Measurements from ENCODE around the gene ORC3. TPM values are rescaled to one million over a fixed set of nuclear protein-coding genes. Genes with fewer than 3 reads are reported as not detected.

Gene ORC3
- total RNA-seq, 3 donors from 2014 or later (not counting 1 experiment from before 2014, with no cell fraction given) = 13.1 to 13.4 (median 13.3) TPM

DNA sequence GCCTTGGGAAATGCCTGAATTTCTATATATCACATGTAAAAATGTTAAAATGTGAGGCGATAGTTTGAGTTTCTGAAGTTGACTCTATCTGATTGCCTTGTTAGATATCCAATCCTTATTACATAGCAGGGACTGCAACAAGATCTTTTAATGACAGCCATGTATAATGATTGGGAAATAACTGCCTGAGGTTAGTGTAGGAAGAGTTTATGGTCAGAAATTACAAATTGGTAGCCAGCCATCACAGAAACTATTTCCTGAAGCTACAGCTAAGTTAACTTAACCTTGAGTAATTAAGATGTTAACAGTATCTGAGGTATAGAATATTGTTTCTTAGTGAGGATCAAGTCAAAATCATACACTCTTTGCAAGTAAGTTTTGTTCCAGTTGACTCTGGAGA lies 71.1 kb downstream of the ORC3 start:
- DNase-seq (no peak), ATAC-seq (no peak)
- Mint-ChIP-seq H3K4me1 (no peaks in the 10 kb centered on the region), H3K27ac (no peak overlapping the region), H3K9me3 (no peaks in the 10 kb centered on the region), H3K36me3 (no peaks in the 10 kb centered on the region), H3K27me3 (ENCODE audit: low read depth in 2 of 2) (no peaks in the 10 kb centered on the region), H3K4me3 (no peak overlapping the region)
- H3K9me3 ChIP-seq (ENCODE audit: control insufficient read depth, insufficient read depth, low read length) = no peaks in the 10 kb centered on the region
- H3K27ac ChIP-seq (ENCODE audit: low read length) = no peak overlapping the region
- H3K4me1 ChIP-seq (ENCODE audit: control insufficient read depth, insufficient read depth, low read length) = no peaks in the 10 kb centered on the region
- intact Hi-C loops (cut with micrococcal nuclease) = no loop called here
- H3K36me3 ChIP-seq (ENCODE audit: control insufficient read depth, insufficient read depth, low read length) = peaks cover 20% of the 10 kb centered on the region
- no CpG with 5 or more reads among the region's 1 CpG for WGBS (ENCODE audit: insufficient coverage)
- no peaks in the 10 kb centered on the region for H3K27me3 ChIP-seq (ENCODE audit: control insufficient read depth, insufficient read depth, low read length)
- TF ChIP-seq, protein P1, sequence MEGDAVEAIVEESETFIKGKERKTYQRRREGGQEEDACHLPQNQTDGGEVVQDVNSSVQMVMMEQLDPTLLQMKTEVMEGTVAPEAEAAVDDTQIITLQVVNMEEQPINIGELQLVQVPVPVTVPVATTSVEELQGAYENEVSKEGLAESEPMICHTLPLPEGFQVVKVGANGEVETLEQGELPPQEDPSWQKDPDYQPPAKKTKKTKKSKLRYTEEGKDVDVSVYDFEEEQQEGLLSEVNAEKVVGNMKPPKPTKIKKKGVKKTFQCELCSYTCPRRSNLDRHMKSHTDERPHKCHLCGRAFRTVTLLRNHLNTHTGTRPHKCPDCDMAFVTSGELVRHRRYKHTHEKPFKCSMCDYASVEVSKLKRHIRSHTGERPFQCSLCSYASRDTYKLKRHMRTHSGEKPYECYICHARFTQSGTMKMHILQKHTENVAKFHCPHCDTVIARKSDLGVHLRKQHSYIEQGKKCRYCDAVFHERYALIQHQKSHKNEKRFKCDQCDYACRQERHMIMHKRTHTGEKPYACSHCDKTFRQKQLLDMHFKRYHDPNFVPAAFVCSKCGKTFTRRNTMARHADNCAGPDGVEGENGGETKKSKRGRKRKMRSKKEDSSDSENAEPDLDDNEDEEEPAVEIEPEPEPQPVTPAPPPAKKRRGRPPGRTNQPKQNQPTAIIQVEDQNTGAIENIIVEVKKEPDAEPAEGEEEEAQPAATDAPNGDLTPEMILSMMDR (IDR thresholded peaks at IDR 0.05) = no peak
- H3K4me3 ChIP-seq (ENCODE audit: low read length) = no peak overlapping the region

DNA sequence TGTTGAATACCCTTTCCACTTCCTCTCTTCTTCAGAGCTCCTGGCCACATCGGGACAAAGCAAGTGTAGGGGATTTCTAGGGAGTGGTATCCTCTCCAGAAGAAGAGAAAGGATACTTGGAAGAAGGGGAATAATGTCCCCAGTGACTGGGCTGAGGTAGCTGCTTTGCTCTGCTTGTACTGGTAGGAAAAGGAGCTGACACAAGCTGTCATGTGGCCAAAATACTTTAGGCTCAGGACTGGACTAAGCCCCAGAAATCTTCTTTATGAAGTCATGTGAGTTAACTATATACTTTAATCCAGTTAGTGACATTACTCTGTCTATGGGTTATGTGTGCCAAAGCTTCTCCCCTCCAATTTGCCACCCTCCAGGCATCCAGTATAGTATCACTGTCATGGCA lies 71.6 kb downstream of the ORC3 start:
- no peaks in the 10 kb centered on the region for H3K36me3 Mint-ChIP-seq
- no peak overlapping the region for H3K4me3 ChIP-seq (ENCODE audit: low read length)
- intact Hi-C loops (cut with micrococcal nuclease) = no loop called here
- H3K27ac ChIP-seq (ENCODE audit: low read length) = no peak overlapping the region
- no peaks in the 10 kb centered on the region for H3K4me1 ChIP-seq (ENCODE audit: control insufficient read depth, insufficient read depth, low read length)
- no peak overlapping the region for H3K27ac Mint-ChIP-seq
- no peaks in the 10 kb centered on the region for H3K9me3 Mint-ChIP-seq
- DNase-seq = no peak
- H3K27me3 Mint-ChIP-seq (ENCODE audit: low read depth in 2 of 2) = no peaks in the 10 kb centered on the region
- H3K4me1 Mint-ChIP-seq = no peaks in the 10 kb centered on the region
- H3K36me3 ChIP-seq (ENCODE audit: control insufficient read depth, insufficient read depth, low read length) = peaks cover 20% of the 10 kb centered on the region
- TF ChIP-seq, protein P1 (IDR thresholded peaks at IDR 0.05) = no peak
- H3K27me3 ChIP-seq (ENCODE audit: control insufficient read depth, insufficient read depth, low read length) = no peaks in the 10 kb centered on the region
- no peaks in the 10 kb centered on the region for H3K9me3 ChIP-seq (ENCODE audit: control insufficient read depth, insufficient read depth, low read length)
- ATAC-seq = no peak
- H3K4me3 Mint-ChIP-seq = no peak overlapping the region
- no CpG with 5 or more reads among the region's 1 CpG for WGBS (ENCODE audit: insufficient coverage)

DNA sequence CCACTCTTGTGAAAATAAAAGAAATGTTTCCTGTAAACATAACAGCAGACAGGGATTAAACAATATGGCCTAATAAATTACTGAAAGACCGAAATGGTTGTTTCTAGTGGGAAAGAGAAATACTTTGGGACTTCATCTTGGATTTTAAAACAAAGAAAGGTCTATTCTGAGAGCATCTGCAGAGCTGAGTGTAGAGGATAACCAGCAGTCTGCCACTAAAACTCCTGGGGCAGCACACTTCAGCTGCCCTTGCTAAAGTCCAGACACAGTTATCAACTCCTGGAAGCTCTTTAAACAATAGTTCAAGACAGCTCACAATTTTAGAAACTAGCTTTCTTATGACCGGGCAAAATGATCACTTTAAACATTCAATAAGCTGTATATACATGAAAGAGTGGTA lies 73.5 kb downstream of the ORC3 start:
- Mint-ChIP-seq H3K36me3 (no peaks in the 10 kb centered on the region), H3K27ac (no peak overlapping the region), H3K27me3 (ENCODE audit: low read depth in 2 of 2) (no peaks in the 10 kb centered on the region), H3K4me1 (no peaks in the 10 kb centered on the region), H3K4me3 (no peak overlapping the region), H3K9me3 (no peaks in the 10 kb centered on the region)
- 92% methylated on average over 1 of the region's 2 CpGs for WGBS (ENCODE audit: insufficient coverage)
- H3K27ac ChIP-seq (ENCODE audit: low read length) = no peak overlapping the region
- TF ChIP-seq, protein P1 (IDR thresholded peaks at IDR 0.05) = no peak
- intact Hi-C loops (cut with micrococcal nuclease) = no loop called here
- no peak for DNase-seq
- H3K36me3 ChIP-seq (ENCODE audit: control insufficient read depth, insufficient read depth, low read length) = peaks cover 18% of the 10 kb centered on the region
- no peaks in the 10 kb centered on the region for H3K9me3 ChIP-seq (ENCODE audit: control insufficient read depth, insufficient read depth, low read length)
- H3K27me3 ChIP-seq (ENCODE audit: control insufficient read depth, insufficient read depth, low read length) = no peaks in the 10 kb centered on the region
- H3K4me1 ChIP-seq (ENCODE audit: control insufficient read depth, insufficient read depth, low read length) = no peaks in the 10 kb centered on the region
- no peak overlapping the region for H3K4me3 ChIP-seq (ENCODE audit: low read length)
- ATAC-seq = no peak

DNA sequence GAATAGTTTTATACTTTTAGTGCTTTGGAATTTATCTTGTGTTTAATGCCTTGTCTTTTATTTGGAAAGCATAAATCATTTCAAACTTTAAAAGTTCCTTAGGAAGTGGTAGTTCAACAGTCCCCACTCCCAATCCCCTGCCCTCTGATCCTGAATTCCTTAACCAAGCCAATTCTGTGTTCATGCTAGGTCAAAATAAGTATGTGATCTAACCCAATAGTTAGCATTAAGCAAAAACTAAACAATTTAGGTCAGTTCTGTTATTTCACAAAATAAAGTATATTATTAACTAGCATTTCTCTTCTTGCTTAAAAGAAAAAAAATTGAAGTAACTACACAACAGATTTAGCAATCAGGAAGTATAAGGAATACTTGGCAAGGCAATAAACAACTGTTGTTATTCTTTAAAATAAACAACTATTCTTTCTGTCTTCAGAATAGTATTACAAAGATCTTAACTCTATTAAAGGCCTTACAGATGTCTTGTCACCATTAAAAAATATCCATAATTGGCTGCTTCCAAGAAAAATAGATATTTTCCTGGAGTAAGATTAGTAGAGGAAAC lies 75.1 kb downstream of the ORC3 start:
- Histone ChIP-seq H3K27me3 (ENCODE audit: control insufficient read depth, insufficient read depth, low read length) (no peaks in the 10 kb centered on the region), H3K27ac (ENCODE audit: low read length) (no peak overlapping the region), H3K9me3 (ENCODE audit: control insufficient read depth, insufficient read depth, low read length) (no peaks in the 10 kb centered on the region), H3K4me3 (ENCODE audit: low read length) (no peak overlapping the region), H3K36me3 (ENCODE audit: control insufficient read depth, insufficient read depth, low read length) (peaks cover 15% of the 10 kb centered on the region), H3K4me1 (ENCODE audit: control insufficient read depth, insufficient read depth, low read length) (no peaks in the 10 kb centered on the region)
- Mint-ChIP-seq H3K9me3 (no peaks in the 10 kb centered on the region), H3K27me3 (ENCODE audit: low read depth in 2 of 2) (no peaks in the 10 kb centered on the region), H3K4me1 (peaks cover 0 to 6% of the 10 kb centered on the region in 2 donors), H3K27ac (no peak overlapping the region), H3K4me3 (no peak overlapping the region), H3K36me3 (no peaks in the 10 kb centered on the region)
- ATAC-seq = no peak
- intact Hi-C loops (cut with micrococcal nuclease) = no loop called here
- no peak for DNase-seq
- TF ChIP-seq, protein P1 (IDR thresholded peaks at IDR 0.05) = no peak

Data from natural killer cell (primary cell).